T-helper 17 cell (primary cell): ENCODE measurements around the gene ACTR3C. TPM values are rescaled to one million over a fixed set of nuclear protein-coding genes. Genes with fewer than 3 reads are reported as not detected.

Experiments used
- ATAC-seq: fragments of 150-1000 bp; cut with Tn5 transposase; 2 replicates; pipeline ENCODE4 v1.10.0; 2021; ENCODE audit warnings: mild to moderate bottlenecking, moderate library complexity
- DNase-seq, 3 donors: peaks; one replicate each; pipeline versions ENCODE4 v3.0.0 to v3.0.0-alpha.2; 2020 to 2021
- H3K9me3 ChIP-seq: one replicate; pipeline ENCODE4 v1.7.0; 2013; ENCODE audit warnings: low read length, mild to moderate bottlenecking; ENCODE audit not compliant: control insufficient read depth, poor library complexity, severe bottlenecking
- H3K27ac Mint-ChIP-seq: one replicate; pipeline ENCODE4 v1.8.0; 2022; ENCODE audit warnings: mild to moderate bottlenecking, moderate library complexity, mixed read lengths
- H3K27me3 Mint-ChIP-seq: one replicate; pipeline ENCODE4 v1.8.0; 2022; ENCODE audit warnings: mixed read lengths
- H3K36me3 Mint-ChIP-seq: one replicate; pipeline ENCODE4 v1.8.0; 2022; ENCODE audit warnings: low read depth, mixed read lengths
- H3K4me1 Mint-ChIP-seq: one replicate; pipeline ENCODE4 v1.8.0; 2022; ENCODE audit warnings: mild to moderate bottlenecking, mixed read lengths
- H3K4me3 Mint-ChIP-seq: one replicate; pipeline ENCODE4 v1.8.0; 2022; ENCODE audit warnings: mild to moderate bottlenecking, moderate library complexity, mixed read lengths
- total RNA-seq, 4 donors: library from RNA in 2 of 4; stranded (reverse) in 2 of 4; gene quantifications; one replicate each; pipeline ENCODE4 v1.2.3 and lab custom pipeline; 2022 to 2026

ACTR3C gene
- total RNA-seq, 2 donors from 2014 or later = 6.0 to 10.2 TPM

- Mint-ChIP-seq H3K4me3 (no peak overlapping the region), H3K27ac (no peak overlapping the region), H3K36me3 (peaks cover 3% of the 10 kb centered on the region), H3K4me1 (peaks cover 17% of the 10 kb centered on the region), H3K27me3 (no peaks in the 10 kb centered on the region)
- ATAC-seq (no peak), DNase-seq (no peak)
- no peaks in the 10 kb centered on the region for H3K9me3 ChIP-seq
These were observed 32.3 kb upstream of the ACTR3C start for GRCh38 chr7:150355666-150356059.

DNA sequence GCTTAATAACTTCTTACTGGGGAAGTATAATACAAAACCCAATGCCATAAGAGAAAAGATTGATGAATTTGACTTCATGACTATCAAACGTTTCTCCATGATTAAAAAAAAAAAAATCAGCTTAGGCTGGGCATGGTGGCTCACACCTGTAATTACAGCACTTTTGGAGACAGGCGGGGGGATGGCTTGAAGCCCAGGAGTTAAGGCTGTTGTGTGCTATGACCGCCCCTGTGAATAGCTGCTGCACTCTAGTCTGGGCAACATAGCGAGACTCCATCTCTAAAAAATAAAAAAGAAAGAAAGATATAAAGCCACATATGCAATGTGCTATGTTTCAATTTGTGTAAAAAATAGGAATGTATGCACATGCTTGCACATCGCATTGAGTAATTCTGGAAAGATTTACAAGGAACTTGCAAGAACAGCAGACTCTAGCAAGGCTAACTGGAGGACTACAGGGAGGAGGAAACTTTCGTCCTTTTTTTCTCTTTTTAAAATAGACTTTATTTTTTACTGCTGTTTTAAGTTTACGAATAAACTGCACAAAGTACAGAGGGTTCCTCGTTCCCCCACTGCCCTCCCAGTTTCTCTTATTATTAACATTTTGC is 28.3 kb upstream of the ACTR3C start:
- ATAC-seq (no peak), DNase-seq (no peak)
- Mint-ChIP-seq H3K36me3 (no peaks in the 10 kb centered on the region), H3K4me3 (no peak overlapping the region), H3K4me1 (no peaks in the 10 kb centered on the region), H3K27ac (no peak overlapping the region), H3K27me3 (no peaks in the 10 kb centered on the region)
- H3K9me3 ChIP-seq = no peaks in the 10 kb centered on the region

DNA sequence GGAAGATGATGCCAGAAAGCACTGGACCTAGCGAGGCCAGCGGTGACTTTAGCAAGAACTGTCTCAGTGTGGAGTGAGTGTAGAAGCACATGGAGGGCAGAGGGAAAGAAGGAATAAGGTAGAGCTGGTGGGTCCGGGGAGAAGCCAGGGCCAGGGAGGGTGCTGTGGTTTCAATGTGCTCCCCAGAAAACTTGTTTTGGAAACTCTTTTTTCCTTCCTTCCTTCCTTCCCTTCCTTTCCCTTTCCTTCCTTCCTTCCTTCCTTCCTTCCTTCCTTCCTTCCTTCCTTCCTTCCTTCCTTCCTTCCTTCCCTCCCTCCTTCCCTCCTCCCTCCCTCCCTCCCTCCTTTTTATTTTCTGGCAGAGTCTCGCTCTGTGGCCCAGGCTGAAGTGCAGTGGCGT is 23.6 kb upstream of the ACTR3C start:
- no peak overlapping the region for H3K27ac Mint-ChIP-seq
- peaks cover 16% of the 10 kb centered on the region for H3K27me3 Mint-ChIP-seq
- DNase-seq = no peak
- no peak for ATAC-seq
- H3K4me3 Mint-ChIP-seq = no peak overlapping the region
- no peaks in the 10 kb centered on the region for H3K36me3 Mint-ChIP-seq
- no peaks in the 10 kb centered on the region for H3K9me3 ChIP-seq
- peaks cover 2% of the 10 kb centered on the region for H3K4me1 Mint-ChIP-seq

- DNase-seq = no peak
- peaks cover 5% of the 10 kb centered on the region for H3K4me1 Mint-ChIP-seq
- H3K27me3 Mint-ChIP-seq = peaks cover 20% of the 10 kb centered on the region
- no peak overlapping the region for H3K27ac Mint-ChIP-seq
- no peaks in the 10 kb centered on the region for H3K9me3 ChIP-seq
- peaks cover 2% of the 10 kb centered on the region for H3K36me3 Mint-ChIP-seq
- H3K4me3 Mint-ChIP-seq = no peak overlapping the region
- ATAC-seq = no peak
These were observed 21.7 kb upstream of the ACTR3C start for GRCh38 chr7:150345012-150345411.

DNA sequence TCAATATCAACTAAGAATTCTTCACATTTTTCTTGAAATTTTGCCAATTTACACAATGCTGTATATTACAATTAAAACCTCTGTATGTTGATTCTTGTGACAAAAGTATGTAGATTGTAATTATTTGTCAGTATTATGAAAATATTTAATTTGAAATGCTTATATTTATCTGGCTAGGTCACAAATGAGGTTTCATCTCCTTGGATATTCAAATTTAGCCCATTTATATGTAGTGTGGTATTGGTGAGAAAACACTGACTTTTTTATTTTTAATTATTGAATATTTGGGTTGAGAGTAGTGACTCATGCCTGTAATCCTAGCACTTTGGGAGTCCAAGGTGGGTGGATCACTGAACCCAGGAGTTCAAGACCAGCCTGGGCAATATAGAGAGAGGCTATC is 21.0 kb upstream of the ACTR3C start:
- Mint-ChIP-seq H3K4me1 (peaks cover 5% of the 10 kb centered on the region), H3K4me3 (no peak overlapping the region), H3K36me3 (peaks cover 2% of the 10 kb centered on the region), H3K27ac (no peak overlapping the region), H3K27me3 (peaks cover 27% of the 10 kb centered on the region)
- DNase-seq = no peak
- no peak for ATAC-seq
- H3K9me3 ChIP-seq = no peaks in the 10 kb centered on the region

GRCh38 chr7:150343225-150343624 is 19.9 kb upstream of the ACTR3C start:
- Mint-ChIP-seq H3K4me1 (peaks cover 5% of the 10 kb centered on the region), H3K27me3 (peaks cover 32% of the 10 kb centered on the region), H3K36me3 (peaks cover 2% of the 10 kb centered on the region), H3K4me3 (no peak overlapping the region), H3K27ac (no peak overlapping the region)
- H3K9me3 ChIP-seq = no peaks in the 10 kb centered on the region
- DNase-seq (no peak), ATAC-seq (no peak)

- H3K4me1 Mint-ChIP-seq = peaks cover 5% of the 10 kb centered on the region
- no peak for DNase-seq
- no peaks in the 10 kb centered on the region for H3K9me3 ChIP-seq
- H3K27me3 Mint-ChIP-seq = peaks cover 32% of the 10 kb centered on the region
- H3K36me3 Mint-ChIP-seq = peaks cover 4% of the 10 kb centered on the region
- ATAC-seq = no peak
- no peak overlapping the region for H3K27ac Mint-ChIP-seq
- H3K4me3 Mint-ChIP-seq = peak overlapping the region; percentile 9
These were observed 18.7 kb upstream of the ACTR3C start for GRCh38 chr7:150342121-150342408.

- peaks cover 5% of the 10 kb centered on the region for H3K4me1 Mint-ChIP-seq
- no peak within 1 kb of the TSS for H3K27ac Mint-ChIP-seq
These were observed 18.1 kb upstream of the ACTR3C start, which contains the start of gene RARRES2 for GRCh38 chr7:150341263-150342120. TSS of gene RARRES2 (minus strand) at chr7:150341629. CDS start at chr7:150340609, 1,020 bp downstream.

GRCh38 chr7:150340875-150341262 is 17.5 kb upstream of the ACTR3C start:
- Mint-ChIP-seq H3K4me1 (peaks cover 5% of the 10 kb centered on the region), H3K36me3 (peaks cover 4% of the 10 kb centered on the region), H3K4me3 (no peak overlapping the region), H3K27ac (no peak overlapping the region), H3K27me3 (peaks cover 32% of the 10 kb centered on the region)
- no peak for DNase-seq
- no peaks in the 10 kb centered on the region for H3K9me3 ChIP-seq
- ATAC-seq = no peak

More at GRCh38 chr7:150341263-150342120, 18.1 kb upstream of the ACTR3C start, which contains the start of gene RARRES2:
- Mint-ChIP-seq H3K27me3 (peaks cover 32% of the 10 kb centered on the region), H3K36me3 (peaks cover 4% of the 10 kb centered on the region), H3K4me3 (peak within 1 kb of the TSS; percentile 9)
- DNase-seq = no peak
- ATAC-seq = no peak
- no peaks in the 10 kb centered on the region for H3K9me3 ChIP-seq

- peaks cover 4% of the 10 kb centered on the region for H3K36me3 Mint-ChIP-seq
- DNase-seq = no peak
- H3K27me3 Mint-ChIP-seq = peaks cover 32% of the 10 kb centered on the region
- H3K4me3 Mint-ChIP-seq = no peak overlapping the region
- H3K27ac Mint-ChIP-seq = no peak overlapping the region
- H3K4me1 Mint-ChIP-seq = peaks cover 5% of the 10 kb centered on the region
- no peaks in the 10 kb centered on the region for H3K9me3 ChIP-seq
- no peak for ATAC-seq
These were observed 16.8 kb upstream of the ACTR3C start for GRCh38 chr7:150340024-150340749.

GRCh38 chr7:150339409-150339809 is 16.1 kb upstream of the ACTR3C start:
- Mint-ChIP-seq H3K4me3 (no peak overlapping the region), H3K4me1 (peaks cover 5% of the 10 kb centered on the region), H3K27ac (no peak overlapping the region), H3K36me3 (peaks cover 4% of the 10 kb centered on the region), H3K27me3 (peaks cover 32% of the 10 kb centered on the region)
- DNase-seq (no peak), ATAC-seq (no peak)
- no peaks in the 10 kb centered on the region for H3K9me3 ChIP-seq

DNA sequence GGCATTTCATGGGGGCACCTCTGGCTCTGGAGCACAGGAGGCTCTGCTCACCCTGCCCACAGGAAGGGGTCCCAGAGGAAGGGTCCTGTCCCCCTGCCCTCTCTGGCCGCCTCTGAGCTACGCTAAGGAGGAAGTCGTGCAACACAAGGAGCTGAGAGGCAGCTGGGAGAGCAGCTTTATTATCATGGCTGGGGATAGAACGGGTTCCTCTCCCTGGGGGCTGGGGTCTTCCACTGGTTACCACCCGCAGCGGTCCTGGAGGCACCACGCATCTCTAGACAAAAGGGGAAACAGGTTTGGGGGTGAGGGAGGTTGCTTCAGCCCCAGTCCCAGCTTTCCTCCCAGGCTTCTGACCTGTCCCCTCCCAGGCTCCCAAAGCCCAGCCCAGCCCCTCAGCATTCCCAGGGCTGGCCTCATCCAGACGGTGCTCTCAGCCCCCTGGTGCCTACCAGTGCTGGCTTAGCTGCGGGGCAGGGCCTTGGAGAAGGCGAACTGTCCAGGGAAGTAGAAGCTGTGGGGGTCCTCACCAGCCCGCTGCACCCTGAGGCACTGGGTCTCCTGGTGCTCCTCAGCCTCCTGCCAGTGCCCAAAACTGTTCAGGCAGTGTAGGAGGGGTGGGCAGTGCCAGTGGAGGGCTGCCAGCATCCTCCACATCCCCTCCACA is 15.0 kb upstream of the ACTR3C start:
- no peak overlapping the region for H3K4me3 Mint-ChIP-seq
- H3K36me3 Mint-ChIP-seq = peaks cover 4% of the 10 kb centered on the region

DNA sequence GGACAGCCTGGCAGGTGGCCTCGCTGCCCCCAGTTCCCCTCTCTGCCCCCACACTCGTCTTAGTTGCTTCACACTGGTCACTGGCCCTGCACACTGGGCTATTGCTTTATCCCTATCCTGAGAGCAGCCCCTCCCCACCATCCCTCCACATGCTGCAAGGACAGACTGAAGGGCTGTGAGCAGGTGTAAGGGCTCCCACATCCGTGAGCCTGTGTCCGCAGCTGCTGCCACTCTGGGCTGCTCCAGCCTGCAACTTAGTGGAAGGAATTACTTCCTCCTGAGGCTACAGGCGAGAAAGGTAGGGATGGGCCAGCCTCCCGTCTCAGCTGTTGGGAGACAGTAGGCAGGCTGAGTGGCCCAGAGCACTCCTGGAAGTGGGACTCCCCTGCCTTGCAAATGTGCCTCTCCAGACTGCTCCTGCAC is 14.3 kb upstream of the ACTR3C start:
- peaks cover 8% of the 10 kb centered on the region for H3K4me1 Mint-ChIP-seq
- peaks cover 20% of the 10 kb centered on the region for H3K27me3 Mint-ChIP-seq
- ATAC-seq = no peak
- no peak for DNase-seq
- no peaks in the 10 kb centered on the region for H3K9me3 ChIP-seq
- no peak overlapping the region for H3K27ac Mint-ChIP-seq
- H3K36me3 Mint-ChIP-seq = peaks cover 4% of the 10 kb centered on the region
- H3K4me3 Mint-ChIP-seq = no peak overlapping the region

More for the DNA sequence above, 15.0 kb upstream of the ACTR3C start:
- no peak overlapping the region for H3K27ac Mint-ChIP-seq
- peaks cover 8% of the 10 kb centered on the region for H3K4me1 Mint-ChIP-seq
- no peak for DNase-seq
- no peak for ATAC-seq
- H3K9me3 ChIP-seq = no peaks in the 10 kb centered on the region
- H3K27me3 Mint-ChIP-seq = peaks cover 24% of the 10 kb centered on the region
